Activated CD4-positive, alpha-beta T cell treated with anti-CD3 and anti-CD28 coated beads, Interleukin-2, amount 50 U/mL, for 48 hours (primary cell): Measurements from ENCODE around the gene MOV10L1.
A peak's percentile ranks its signal among the peaks of the same experiment; 100 is the strongest.
"Not testable (repeated sequence)": the region's sequence is repeated elsewhere in the genome, so short reads cannot be mapped to it uniquely, and the experiment has no call there.

Experiments used
- DNase-seq, 2 experiments: peaks; one replicate each; pipeline ENCODE4 v3.0.0-alpha.2; 2020

The MOV10L1 gene

DNA sequence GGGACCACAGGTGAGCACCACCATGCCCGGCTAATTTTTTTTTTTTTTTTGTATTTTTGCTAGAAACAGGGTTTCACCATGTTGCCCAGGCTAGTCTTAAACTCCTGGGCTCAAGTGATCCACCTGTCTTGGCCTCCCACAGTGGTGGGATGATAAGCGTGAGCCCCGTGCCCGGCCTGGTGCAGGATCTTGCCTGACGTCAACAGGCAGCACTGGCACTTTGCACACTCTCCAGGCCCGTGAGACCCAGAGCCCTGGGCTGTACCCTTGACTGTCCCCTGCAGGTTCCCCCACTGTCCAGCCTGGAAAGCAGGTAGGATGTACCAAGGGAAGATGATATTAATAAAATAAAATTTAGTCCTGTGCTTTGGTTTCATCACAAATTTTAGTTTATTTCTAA lies 51.7 kb downstream of the MOV10L1 start:
- no peak for DNase-seq

DNA sequence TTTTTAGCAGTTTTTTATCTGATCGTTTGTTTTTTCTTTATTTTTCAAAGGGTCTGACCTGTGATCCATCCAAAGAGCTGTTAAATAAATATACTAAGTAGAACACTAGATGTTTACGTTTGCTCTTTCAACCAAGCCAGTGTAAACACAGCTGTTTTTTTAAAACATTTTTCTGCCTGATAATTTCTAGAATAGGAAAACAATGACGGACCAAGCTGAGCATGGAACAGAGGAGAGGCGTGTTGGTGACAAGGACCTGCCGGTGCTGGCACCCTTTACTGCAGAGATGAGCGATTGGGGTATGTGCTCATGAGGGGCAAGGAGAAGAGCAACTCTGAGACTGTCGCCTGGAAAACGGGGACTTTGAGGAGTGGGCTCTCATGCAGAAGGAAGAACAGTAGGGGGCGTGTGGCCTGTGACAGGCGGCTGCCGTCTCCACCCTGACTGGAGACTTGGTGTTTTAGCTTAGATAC lies 52.1 kb downstream of the MOV10L1 start:
- DNase-seq, result no peak

GRCh38 chr22:50143096-50143495 lies 53.3 kb downstream of the MOV10L1 start:
- DNase-seq, result no peak

DNA sequence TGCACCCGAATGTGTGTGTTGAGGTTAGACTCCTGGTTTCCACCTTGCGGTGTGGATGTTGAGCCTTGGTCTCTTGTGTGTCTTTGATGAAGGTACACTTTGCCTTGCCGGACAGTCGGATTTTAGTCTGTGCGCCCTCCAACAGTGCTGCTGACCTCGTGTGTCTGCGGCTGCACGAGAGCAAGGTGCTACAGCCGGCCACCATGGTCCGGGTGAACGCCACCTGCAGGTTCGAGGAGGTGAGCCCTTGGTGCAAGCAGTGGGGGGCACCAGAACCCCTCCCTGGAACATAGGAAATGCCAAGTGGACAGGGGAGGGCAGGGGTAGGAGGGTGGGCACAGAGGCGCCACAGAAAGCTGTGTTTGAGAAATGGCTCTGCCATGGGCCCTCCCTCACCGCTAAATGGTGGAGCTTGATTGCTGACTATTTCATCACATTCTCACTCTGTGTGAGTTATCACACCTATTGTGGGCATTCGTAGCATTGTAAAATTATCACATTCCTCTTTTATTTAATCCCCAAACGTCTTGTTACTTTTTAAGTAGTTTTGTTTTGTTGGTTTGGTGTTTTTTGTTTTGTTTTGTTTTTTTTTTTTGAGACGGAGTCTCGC lies 54.3 kb downstream of the MOV10L1 start:
- DNase-seq, result no peak

GRCh38 chr22:50145721-50146438 lies 56.1 kb downstream of the MOV10L1 start:
- DNase-seq, result no peak

DNA sequence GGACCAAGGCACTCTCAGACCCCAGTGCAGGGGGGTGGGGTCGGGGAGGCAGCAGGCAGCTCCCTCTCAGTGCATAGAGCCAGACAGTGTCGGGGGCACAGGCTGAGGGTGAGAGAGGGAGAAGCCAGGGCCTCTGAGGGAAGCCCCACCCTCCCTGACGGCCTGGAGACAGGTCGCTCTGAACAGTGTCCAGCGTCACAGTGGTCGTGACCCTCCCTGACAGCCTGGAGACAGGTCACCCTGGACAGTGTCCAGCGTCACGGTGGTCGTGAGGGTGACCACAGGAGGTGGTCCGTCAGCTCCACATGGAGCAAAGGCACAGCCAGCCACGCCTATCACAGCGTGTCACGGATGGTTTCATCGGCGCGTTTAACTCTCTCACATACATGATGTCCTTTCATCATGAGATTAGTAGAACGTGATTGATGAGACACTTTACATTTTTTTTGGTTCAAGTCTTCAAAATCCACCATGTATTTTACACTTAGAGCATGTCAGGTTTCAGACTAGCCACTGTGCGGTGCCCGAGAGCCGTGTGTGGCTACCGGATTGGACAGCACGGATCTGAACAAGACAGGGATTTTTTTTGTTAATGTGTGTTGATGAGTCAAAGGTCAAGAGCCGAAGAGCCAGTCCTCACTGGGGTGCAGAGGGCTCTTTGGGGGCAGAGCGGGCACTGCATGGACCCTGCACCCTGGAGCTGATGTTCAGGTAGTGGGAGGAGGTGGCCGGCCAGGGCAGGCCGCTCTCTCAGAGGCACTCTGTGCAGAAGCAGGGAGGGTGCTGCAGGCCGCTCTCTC lies 56.8 kb downstream of the MOV10L1 start:
- DNase-seq, result no peak

DNA sequence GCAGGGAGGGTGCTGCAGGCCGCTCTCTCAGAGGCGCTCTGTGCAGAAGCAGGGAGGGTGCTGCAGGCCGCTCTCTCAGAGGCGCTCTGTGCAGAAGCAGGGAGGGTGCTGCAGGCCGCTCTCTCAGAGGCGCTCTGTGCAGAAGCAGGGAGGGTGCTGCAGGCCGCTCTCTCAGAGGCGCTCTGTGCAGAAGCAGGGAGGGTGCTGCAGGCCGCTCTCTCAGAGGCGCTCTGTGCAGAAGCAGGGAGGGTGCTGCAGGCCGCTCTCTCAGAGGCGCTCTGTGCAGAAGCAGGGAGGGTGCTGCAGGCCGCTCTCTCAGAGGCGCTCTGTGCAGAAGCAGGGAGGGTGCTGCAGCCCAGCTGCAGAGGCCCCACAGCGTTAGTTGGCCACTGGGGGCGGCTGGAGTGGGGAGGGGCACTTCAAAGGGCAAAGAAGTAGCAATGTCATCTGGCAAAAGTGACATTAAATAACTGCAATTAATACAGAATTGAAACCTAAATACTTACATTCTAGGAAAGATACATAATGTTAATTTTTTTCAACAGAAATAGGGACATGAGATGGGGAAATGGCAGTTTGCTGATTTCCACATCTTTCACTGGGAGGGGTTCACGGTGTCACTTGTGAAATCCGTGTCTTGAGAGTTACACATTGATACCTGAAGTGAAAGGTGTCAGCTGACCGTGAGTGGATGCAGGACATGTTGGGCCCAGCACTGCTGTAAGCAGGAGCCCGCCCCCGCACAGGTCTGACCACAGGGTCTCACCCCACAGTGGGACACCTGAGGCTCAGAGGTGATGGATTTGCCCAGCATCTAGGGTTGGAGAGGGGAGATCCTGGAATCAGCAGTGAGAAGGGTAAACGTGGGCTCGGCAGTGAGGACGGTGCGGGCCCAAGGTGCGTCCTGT lies 57.7 kb downstream of the MOV10L1 start:
- DNase-seq, result not testable (repeated sequence)

- no peak for DNase-seq
Observed at GRCh38 chr22:50148166-50148500, 58.3 kb downstream of the MOV10L1 start.

GRCh38 chr22:50148991-50149721 lies 59.4 kb downstream of the MOV10L1 start:
- DNase-seq, result peak; percentile 75 to 77

DNA sequence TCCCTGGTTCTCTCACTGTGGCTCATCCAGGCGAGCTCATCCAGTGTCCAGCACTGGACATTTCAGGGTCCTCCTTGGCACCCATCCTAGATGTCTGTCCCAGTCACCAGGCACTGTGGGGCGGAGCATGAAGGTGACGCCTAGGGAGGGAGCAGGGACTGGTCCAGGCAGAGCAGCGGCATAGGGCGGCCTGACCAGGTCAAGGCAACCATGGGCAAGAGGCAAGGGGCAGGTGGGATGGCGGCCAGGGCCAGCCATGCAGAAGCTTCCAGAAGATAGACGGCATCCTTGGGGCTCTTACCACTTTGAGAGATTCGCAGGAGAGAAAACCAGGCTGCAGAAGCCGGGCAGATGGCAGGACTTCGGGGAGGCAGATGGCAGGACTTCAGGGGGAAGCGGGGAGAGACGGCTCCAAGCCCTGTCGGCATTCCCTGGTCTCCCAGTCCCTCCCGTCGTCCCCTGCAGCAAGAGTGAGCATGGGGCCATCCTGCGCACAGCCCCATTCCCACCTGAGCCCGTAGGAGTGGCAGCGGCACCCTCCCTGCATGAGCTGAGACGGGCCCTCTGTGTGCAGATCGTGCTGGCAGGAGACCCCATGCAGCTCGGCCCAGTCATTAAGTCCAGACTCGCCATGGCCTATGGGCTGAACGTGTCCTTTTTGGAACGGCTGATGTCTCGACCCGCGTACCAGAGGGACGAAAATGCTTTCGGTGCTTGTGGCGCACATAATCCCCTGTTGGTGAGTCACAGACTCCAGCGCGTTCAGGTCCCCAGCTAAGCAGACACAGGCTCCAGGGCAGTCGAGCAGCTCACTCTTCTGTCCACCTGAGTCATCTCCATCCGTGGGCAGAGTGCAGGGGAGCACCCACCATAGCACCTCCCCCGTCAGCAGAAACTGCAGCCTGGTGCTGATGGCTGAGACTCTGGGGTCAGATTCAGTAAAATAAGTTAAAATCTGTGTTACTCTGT lies 60.6 kb downstream of the MOV10L1 start:
- no peak for DNase-seq

- no peak for DNase-seq
Observed at GRCh38 chr22:50151571-50152537, 62.0 kb downstream of the MOV10L1 start.

DNA sequence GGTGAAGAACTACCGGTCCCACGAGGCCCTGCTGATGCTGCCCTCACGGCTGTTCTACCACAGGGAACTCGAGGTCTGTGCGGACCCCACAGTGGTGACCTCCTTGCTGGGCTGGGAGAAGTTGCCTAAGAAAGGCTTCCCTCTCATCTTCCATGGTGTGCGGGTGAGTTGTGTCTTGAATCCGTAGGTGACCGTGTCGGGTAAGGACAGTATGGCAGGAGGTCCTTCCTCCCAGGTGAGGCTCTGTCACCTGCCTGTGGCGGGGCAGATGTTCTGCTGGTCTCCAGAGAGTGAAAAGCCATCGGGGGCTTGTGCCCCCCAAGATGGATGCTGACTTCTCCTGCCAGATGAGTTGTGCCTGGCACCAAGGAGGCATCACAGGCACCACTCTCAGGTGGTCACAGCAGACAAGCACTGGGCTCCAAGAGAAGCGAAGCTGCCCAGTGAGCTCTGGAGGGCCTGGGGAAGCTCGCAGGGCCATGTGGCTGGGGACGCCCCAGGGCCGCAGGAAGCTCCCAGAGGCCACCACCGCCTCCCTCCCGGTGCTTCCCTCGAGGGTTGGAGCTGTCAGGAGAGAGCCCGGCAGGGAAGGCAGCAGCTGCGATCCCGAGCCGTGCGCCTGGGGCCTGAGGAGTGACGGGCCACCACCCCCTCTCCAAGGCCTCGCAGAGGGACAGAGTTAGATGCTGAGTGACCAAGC lies 63.4 kb downstream of the MOV10L1 start:
- no peak for DNase-seq

DNA sequence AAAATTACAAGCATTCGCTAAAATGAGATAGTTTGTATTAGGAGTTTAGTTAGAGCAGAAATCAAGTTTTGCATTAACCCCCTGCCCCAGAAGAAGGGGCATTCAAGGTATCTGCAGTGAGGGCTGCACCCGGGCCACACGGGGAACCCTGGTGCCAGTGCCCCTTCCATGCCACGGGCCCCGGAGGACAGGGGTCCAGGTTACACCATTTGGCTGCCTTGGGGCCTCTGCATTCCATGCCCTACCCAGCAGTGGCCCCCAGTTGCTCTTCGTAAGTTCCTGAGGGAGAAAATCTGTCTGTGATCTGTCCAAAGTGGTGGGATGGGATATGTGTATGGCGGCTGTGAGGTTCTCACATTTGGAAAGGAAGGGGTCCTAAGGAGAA lies 63.9 kb downstream of the MOV10L1 start:
- no peak for DNase-seq

GRCh38 chr22:50157709-50158375 lies 68.0 kb downstream of the MOV10L1 start:
- DNase-seq, result no peak

GRCh38 chr22:50160947-50161346 lies 71.1 kb downstream of the MOV10L1 start:
- no peak for DNase-seq

GRCh38 chr22:50161508-50162390 lies 71.9 kb downstream of the MOV10L1 start:
- no peak for DNase-seq

GRCh38 chr22:50162391-50162956 lies 72.7 kb downstream of the MOV10L1 start:
- no peak for DNase-seq
